Calu3 (cell line): ENCODE measurements around the gene PSMD8. TPM values are rescaled to one million over a fixed set of nuclear protein-coding genes. Genes with fewer than 3 reads are reported as not detected.

ENCODE experiments used
- BruUV-seq: library from RNA; stranded (reverse); fragments of 400-500 nt; replicated peaks from 2 replicates; lab custom pipeline; 2021; lab: Mats Ljungman, UMichigan
- CTCF ChIA-PET: fragments of 300-600 bp; sonication (Branson Sonifier 250); formaldehyde crosslinking; loops from one replicate; lab custom pipeline; 2022; ENCODE audit warnings: antibody characterized with exemption; lab: Charles Lee
- DNase-seq: peaks from one replicate; pipeline ENCODE4 v3.0.0; 2022
- H3K27ac Mint-ChIP-seq: one replicate; pipeline ENCODE4 v1.8.0; 2022; ENCODE audit warnings: mixed read lengths; ENCODE audit not compliant: unreplicated experiment
- H3K27me3 Mint-ChIP-seq: one replicate; pipeline ENCODE4 v1.8.0; 2022; ENCODE audit warnings: mixed read lengths; ENCODE audit not compliant: unreplicated experiment
- H3K36me3 Mint-ChIP-seq: one replicate; pipeline ENCODE4 v1.8.0; 2022; ENCODE audit warnings: mild to moderate bottlenecking, moderate library complexity, mixed read lengths; ENCODE audit not compliant: insufficient read depth, unreplicated experiment
- H3K4me1 Mint-ChIP-seq: one replicate; pipeline ENCODE4 v1.8.0; 2022; ENCODE audit warnings: mild to moderate bottlenecking, low read depth, mixed read lengths; ENCODE audit not compliant: unreplicated experiment
- H3K4me3 Mint-ChIP-seq: one replicate; pipeline ENCODE4 v1.8.0; 2022; ENCODE audit warnings: mild to moderate bottlenecking, low read depth, moderate library complexity, mixed read lengths; ENCODE audit not compliant: unreplicated experiment
- H3K9me3 Mint-ChIP-seq: one replicate; pipeline ENCODE4 v1.8.0; 2022; ENCODE audit warnings: low read depth, mixed read lengths; ENCODE audit not compliant: unreplicated experiment
- CTCF ChIP-seq: fragments of 200-600 bp; IDR thresholded peaks from one replicate; pipeline ENCODE4 v1.8.0; 2022; ENCODE audit warnings: antibody characterized with exemption; ENCODE audit not compliant: unreplicated experiment
- intact Hi-C: fragments of 100-400 bp; cut with micrococcal nuclease; formaldehyde crosslinking; loops from one replicate; pipeline ENCODE4 v1.10.0; 2022; ENCODE audit not compliant: unreplicated experiment
- total RNA-seq: library from RNA; stranded (reverse); gene quantifications from 2 replicates; pipeline ENCODE4 v1.2.3, GENCODE V29; 2022

Gene PSMD8
- total RNA-seq, 1 experiment from 2014 or later, result 233 TPM

- no peak for DNase-seq
- Mint-ChIP-seq H3K36me3 (peaks cover 28% of the 10 kb centered on the region), H3K9me3 (no peaks in the 10 kb centered on the region), H3K27me3 (peaks cover 16% of the 10 kb centered on the region), H3K4me3 (no peak overlapping the region), H3K4me1 (peaks cover 25% of the 10 kb centered on the region), H3K27ac (no peak overlapping the region)
- intact Hi-C loops, result no loop called here
- CTCF ChIA-PET, result interaction anchor here (1.1 kb wide), 1 partner anchor 10 kb away, joined by 3 read pairs; no protein-coding TSS in a partner anchor
- TF ChIP-seq CTCF, result no peak
- no TSS peak for BruUV-seq
These were observed 17.6 kb downstream of the PSMD8 start for GRCh38 chr19:38391911-38392464.

GRCh38 chr19:38392707-38393308 is 18.4 kb downstream of the PSMD8 start:
- no peak for DNase-seq
- intact Hi-C loops, result no loop called here
- CTCF ChIA-PET, result interaction anchor here (0.7 to 0.8 kb wide), 2 partner anchors 10 to 137 kb away, joined by 3 to 4 read pairs; partner anchors contain the start of gene FAM98C
- Mint-ChIP-seq H3K9me3 (no peaks in the 10 kb centered on the region), H3K36me3 (peaks cover 21% of the 10 kb centered on the region), H3K4me1 (peaks cover 17% of the 10 kb centered on the region), H3K27me3 (peaks cover 16% of the 10 kb centered on the region), H3K4me3 (no peak overlapping the region), H3K27ac (no peak overlapping the region)
- no TSS peak for BruUV-seq
- no peak for TF ChIP-seq CTCF

- no peak overlapping the region for H3K27ac Mint-ChIP-seq
- peaks cover 8% of the 10 kb centered on the region for H3K36me3 Mint-ChIP-seq
- intact Hi-C loops, result no loop called here
- no peak for TF ChIP-seq CTCF
- peaks cover 14% of the 10 kb centered on the region for H3K27me3 Mint-ChIP-seq
- no peak for DNase-seq
- H3K9me3 Mint-ChIP-seq, result no peaks in the 10 kb centered on the region
- H3K4me3 Mint-ChIP-seq, result no peak overlapping the region
- H3K4me1 Mint-ChIP-seq, result peaks cover 10% of the 10 kb centered on the region
- no TSS peak for BruUV-seq
- CTCF ChIA-PET, result interaction anchor here (1.0 kb wide), 1 partner anchor 166 kb away, joined by 5 read pairs; no protein-coding TSS in a partner anchor
These were observed 20.1 kb downstream of the PSMD8 start for GRCh38 chr19:38394488-38394887.

GRCh38 chr19:38395381-38396114 is 21.2 kb downstream of the PSMD8 start:
- no TSS peak for BruUV-seq
- intact Hi-C loops, result no loop called here
- peaks cover 3% of the 10 kb centered on the region for H3K27me3 Mint-ChIP-seq
- no peak for TF ChIP-seq CTCF
- H3K9me3 Mint-ChIP-seq, result no peaks in the 10 kb centered on the region
- CTCF ChIA-PET, result no interaction called here
- DNase-seq, result no peak
- H3K4me1 Mint-ChIP-seq, result peaks cover 10% of the 10 kb centered on the region
- no peak overlapping the region for H3K4me3 Mint-ChIP-seq
- H3K27ac Mint-ChIP-seq, result no peak overlapping the region
- H3K36me3 Mint-ChIP-seq, result peaks cover 5% of the 10 kb centered on the region
